Measurements from ENCODE around the gene RAPGEF1. TPM values are rescaled to one million over a fixed set of nuclear protein-coding genes. Genes with fewer than 3 reads are reported as not detected.

RAPGEF1 gene
- total RNA-seq, 1 donor from 2014 or later: 76.8 TPM

DNA sequence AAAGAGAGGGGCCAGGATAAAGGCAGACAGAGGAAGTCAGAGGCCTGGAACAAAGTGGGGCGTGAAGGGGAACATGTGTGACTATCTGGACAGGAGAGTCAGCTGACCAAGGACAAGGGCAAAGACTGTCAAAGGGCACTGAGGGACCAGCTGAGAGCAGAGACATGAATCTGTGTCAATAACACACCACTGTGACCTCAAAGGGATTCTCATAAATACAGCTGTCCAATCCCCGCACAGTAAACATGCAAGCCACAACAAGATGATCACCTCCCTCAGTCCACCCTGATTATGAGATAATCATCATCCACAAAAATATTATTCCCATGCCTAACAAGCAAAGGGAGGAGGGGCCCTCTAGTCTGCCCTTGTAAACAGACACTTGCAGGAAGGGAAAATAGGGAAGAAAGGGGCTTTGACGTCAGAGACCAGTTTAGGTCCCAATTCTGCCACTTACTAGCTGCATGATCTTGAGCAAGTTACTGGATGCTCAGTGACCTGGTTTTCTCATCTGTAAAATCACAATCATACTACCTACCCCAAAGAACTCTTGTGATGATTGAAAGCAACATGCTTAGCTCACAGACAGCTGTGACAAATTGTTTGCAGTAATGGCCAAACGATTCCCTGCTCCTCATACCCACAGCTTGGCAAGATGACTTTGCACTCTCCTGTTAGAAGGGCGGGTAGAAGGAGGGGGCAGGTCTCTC is 41.8 kb downstream of the RAPGEF1 start:
- DNase-seq (ENCODE audit: low read depth) (no peak), FAIRE-seq (no peak)
- TF ChIP-seq EZH2 (IDR thresholded peaks at IDR 0.05; ENCODE audit: insufficient read depth, low read length): no peak
- TF ChIP-seq, protein P1, sequence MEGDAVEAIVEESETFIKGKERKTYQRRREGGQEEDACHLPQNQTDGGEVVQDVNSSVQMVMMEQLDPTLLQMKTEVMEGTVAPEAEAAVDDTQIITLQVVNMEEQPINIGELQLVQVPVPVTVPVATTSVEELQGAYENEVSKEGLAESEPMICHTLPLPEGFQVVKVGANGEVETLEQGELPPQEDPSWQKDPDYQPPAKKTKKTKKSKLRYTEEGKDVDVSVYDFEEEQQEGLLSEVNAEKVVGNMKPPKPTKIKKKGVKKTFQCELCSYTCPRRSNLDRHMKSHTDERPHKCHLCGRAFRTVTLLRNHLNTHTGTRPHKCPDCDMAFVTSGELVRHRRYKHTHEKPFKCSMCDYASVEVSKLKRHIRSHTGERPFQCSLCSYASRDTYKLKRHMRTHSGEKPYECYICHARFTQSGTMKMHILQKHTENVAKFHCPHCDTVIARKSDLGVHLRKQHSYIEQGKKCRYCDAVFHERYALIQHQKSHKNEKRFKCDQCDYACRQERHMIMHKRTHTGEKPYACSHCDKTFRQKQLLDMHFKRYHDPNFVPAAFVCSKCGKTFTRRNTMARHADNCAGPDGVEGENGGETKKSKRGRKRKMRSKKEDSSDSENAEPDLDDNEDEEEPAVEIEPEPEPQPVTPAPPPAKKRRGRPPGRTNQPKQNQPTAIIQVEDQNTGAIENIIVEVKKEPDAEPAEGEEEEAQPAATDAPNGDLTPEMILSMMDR (IDR thresholded peaks at IDR 0.05; ENCODE audit: insufficient read depth, low read depth, low read length): no peak
- H4K20me1 ChIP-seq (ENCODE audit: insufficient read depth, low read length): peaks cover 89% of the 10 kb centered on the region
- H2AFZ ChIP-seq (ENCODE audit: low read depth, low read length): no peak overlapping the region
- peaks cover 60% of the 10 kb centered on the region for H3K79me2 ChIP-seq (ENCODE audit: insufficient read depth, low read length)
- H3K9me3 ChIP-seq (ENCODE audit: insufficient read depth, low read depth, low read length): no peaks in the 10 kb centered on the region
- Mint-ChIP-seq H3K4me1 (ENCODE audit: low read depth, unreplicated experiment) (peaks cover 59% of the 10 kb centered on the region), H3K4me3 (ENCODE audit: unreplicated experiment) (no peak overlapping the region), H3K27ac (ENCODE audit: unreplicated experiment) (no peak overlapping the region), H3K27me3 (ENCODE audit: low read depth, unreplicated experiment) (no peaks in the 10 kb centered on the region), H3K9me3 (ENCODE audit: unreplicated experiment) (no peaks in the 10 kb centered on the region), H3K36me3 (ENCODE audit: low read depth, unreplicated experiment) (peaks cover 7% of the 10 kb centered on the region)
- H3K4me2 ChIP-seq (ENCODE audit: low read length): no peak overlapping the region
- H3K27ac ChIP-seq (ENCODE audit: low read depth, low read length): no peak overlapping the region
- H3K4me3 ChIP-seq (ENCODE audit: insufficient read depth, low read depth, low read length): no peak overlapping the region
- H3K9ac ChIP-seq (ENCODE audit: low read length): no peak overlapping the region
- peaks cover 9% of the 10 kb centered on the region for H3K4me1 ChIP-seq (ENCODE audit: insufficient read depth, low read length)
- H3K36me3 ChIP-seq (ENCODE audit: insufficient read depth, low read length): no peaks in the 10 kb centered on the region
- H3K27me3 ChIP-seq (ENCODE audit: insufficient read depth, low read length): no peaks in the 10 kb centered on the region

DNA sequence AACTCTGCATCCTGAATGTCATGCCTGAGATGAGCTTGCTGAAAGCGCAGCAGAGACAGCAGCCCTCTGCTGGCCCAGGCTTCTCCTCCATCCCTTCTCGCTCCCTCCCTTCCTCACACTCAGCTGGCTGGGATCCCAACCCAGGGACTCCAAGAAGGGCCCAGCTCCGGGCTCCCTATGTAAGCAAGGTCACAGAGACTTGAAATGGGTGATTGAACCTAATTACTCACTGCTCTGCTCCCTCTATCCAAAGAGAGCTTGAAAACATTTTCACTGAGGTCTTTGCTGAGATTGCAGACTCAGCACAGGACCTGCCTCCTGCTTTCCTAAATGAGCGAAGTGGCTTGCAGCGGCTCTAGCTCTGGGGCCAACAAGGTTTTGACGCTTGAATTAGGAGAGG is 42.8 kb downstream of the RAPGEF1 start:
- H4K20me1 ChIP-seq (ENCODE audit: insufficient read depth, low read length): peaks cover 91% of the 10 kb centered on the region
- no peak overlapping the region for H2AFZ ChIP-seq (ENCODE audit: low read depth, low read length)
- H3K4me2 ChIP-seq (ENCODE audit: low read length): no peak overlapping the region
- Mint-ChIP-seq H3K9me3 (ENCODE audit: unreplicated experiment) (no peaks in the 10 kb centered on the region), H3K4me1 (ENCODE audit: low read depth, unreplicated experiment) (peaks cover 54% of the 10 kb centered on the region), H3K27me3 (ENCODE audit: low read depth, unreplicated experiment) (no peaks in the 10 kb centered on the region), H3K27ac (ENCODE audit: unreplicated experiment) (no peak overlapping the region), H3K36me3 (ENCODE audit: low read depth, unreplicated experiment) (peaks cover 7% of the 10 kb centered on the region), H3K4me3 (ENCODE audit: unreplicated experiment) (no peak overlapping the region)
- peaks cover 7% of the 10 kb centered on the region for H3K4me1 ChIP-seq (ENCODE audit: insufficient read depth, low read length)
- H3K36me3 ChIP-seq (ENCODE audit: insufficient read depth, low read length): no peaks in the 10 kb centered on the region
- H3K79me2 ChIP-seq (ENCODE audit: insufficient read depth, low read length): peaks cover 59% of the 10 kb centered on the region
- DNase-seq (ENCODE audit: low read depth): peak; percentile 33
- no peaks in the 10 kb centered on the region for H3K9me3 ChIP-seq (ENCODE audit: insufficient read depth, low read depth, low read length)
- TF ChIP-seq, protein P1 (IDR thresholded peaks at IDR 0.05; ENCODE audit: insufficient read depth, low read depth, low read length): no peak
- no peak for TF ChIP-seq EZH2 (IDR thresholded peaks at IDR 0.05; ENCODE audit: insufficient read depth, low read length)
- no peaks in the 10 kb centered on the region for H3K27me3 ChIP-seq (ENCODE audit: insufficient read depth, low read length)
- no peak overlapping the region for H3K27ac ChIP-seq (ENCODE audit: low read depth, low read length)
- H3K4me3 ChIP-seq (ENCODE audit: insufficient read depth, low read depth, low read length): no peak overlapping the region
- no peak overlapping the region for H3K9ac ChIP-seq (ENCODE audit: low read length)
- FAIRE-seq: no peak

DNA sequence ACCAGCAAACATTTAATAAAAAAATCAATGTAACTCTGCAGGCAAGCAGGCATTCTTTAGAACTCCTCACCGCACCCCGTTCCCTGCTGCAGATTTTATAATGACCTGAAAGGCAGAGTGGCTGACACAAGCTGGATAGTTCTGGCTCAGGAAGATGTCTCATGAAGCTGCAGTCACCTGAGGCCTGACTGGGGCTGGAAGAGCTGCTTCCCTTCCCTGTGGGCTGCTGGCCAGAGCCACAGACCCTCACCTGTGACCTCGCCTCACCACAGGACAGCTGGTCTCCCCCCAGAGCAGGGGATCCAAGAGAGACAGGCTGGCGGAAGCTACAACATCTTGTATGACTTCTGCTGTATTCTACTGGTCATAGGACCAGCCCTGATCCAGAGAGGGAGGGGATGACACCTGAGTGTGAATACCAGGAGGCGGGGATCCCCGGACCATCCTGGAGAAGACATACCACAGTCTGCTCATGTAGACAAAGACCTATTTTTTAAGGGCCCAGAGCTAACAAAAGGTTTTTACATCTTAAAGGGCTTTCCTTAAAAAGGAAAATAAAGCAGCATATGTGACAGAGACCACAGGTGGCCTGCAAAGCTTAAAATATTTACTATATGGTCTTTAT is 43.9 kb downstream of the RAPGEF1 start:
- no peak for TF ChIP-seq EZH2 (IDR thresholded peaks at IDR 0.05; ENCODE audit: insufficient read depth, low read length)
- TF ChIP-seq, protein P1 (IDR thresholded peaks at IDR 0.05; ENCODE audit: insufficient read depth, low read depth, low read length): no peak
- no peak overlapping the region for H3K27ac ChIP-seq (ENCODE audit: low read depth, low read length)
- no peak overlapping the region for H3K4me3 Mint-ChIP-seq (ENCODE audit: unreplicated experiment)
- peaks cover 44% of the 10 kb centered on the region for H3K4me1 Mint-ChIP-seq (ENCODE audit: low read depth, unreplicated experiment)
- no peaks in the 10 kb centered on the region for H3K4me1 ChIP-seq (ENCODE audit: insufficient read depth, low read length)
- no peak overlapping the region for H3K27ac Mint-ChIP-seq (ENCODE audit: unreplicated experiment)
- H3K9ac ChIP-seq (ENCODE audit: low read length): no peak overlapping the region
- H2AFZ ChIP-seq (ENCODE audit: low read depth, low read length): no peak overlapping the region
- H3K4me3 ChIP-seq (ENCODE audit: insufficient read depth, low read depth, low read length): no peak overlapping the region
- H3K9me3 ChIP-seq (ENCODE audit: insufficient read depth, low read depth, low read length): no peaks in the 10 kb centered on the region
- no peak overlapping the region for H3K4me2 ChIP-seq (ENCODE audit: low read length)
- DNase-seq (ENCODE audit: low read depth) (no peak), FAIRE-seq (no peak)
- peaks cover 84% of the 10 kb centered on the region for H4K20me1 ChIP-seq (ENCODE audit: insufficient read depth, low read length)
- H3K9me3 Mint-ChIP-seq (ENCODE audit: unreplicated experiment): no peaks in the 10 kb centered on the region
- no peaks in the 10 kb centered on the region for H3K27me3 ChIP-seq (ENCODE audit: insufficient read depth, low read length)
- H3K36me3 Mint-ChIP-seq (ENCODE audit: low read depth, unreplicated experiment): peaks cover 7% of the 10 kb centered on the region
- H3K27me3 Mint-ChIP-seq (ENCODE audit: low read depth, unreplicated experiment): no peaks in the 10 kb centered on the region
- peaks cover 64% of the 10 kb centered on the region for H3K79me2 ChIP-seq (ENCODE audit: insufficient read depth, low read length)
- H3K36me3 ChIP-seq (ENCODE audit: insufficient read depth, low read length): no peaks in the 10 kb centered on the region

Data from astrocyte (in vitro differentiated cells and primary cell).